ENCODE data around the gene CEP41.

CEP41 gene

DNA sequence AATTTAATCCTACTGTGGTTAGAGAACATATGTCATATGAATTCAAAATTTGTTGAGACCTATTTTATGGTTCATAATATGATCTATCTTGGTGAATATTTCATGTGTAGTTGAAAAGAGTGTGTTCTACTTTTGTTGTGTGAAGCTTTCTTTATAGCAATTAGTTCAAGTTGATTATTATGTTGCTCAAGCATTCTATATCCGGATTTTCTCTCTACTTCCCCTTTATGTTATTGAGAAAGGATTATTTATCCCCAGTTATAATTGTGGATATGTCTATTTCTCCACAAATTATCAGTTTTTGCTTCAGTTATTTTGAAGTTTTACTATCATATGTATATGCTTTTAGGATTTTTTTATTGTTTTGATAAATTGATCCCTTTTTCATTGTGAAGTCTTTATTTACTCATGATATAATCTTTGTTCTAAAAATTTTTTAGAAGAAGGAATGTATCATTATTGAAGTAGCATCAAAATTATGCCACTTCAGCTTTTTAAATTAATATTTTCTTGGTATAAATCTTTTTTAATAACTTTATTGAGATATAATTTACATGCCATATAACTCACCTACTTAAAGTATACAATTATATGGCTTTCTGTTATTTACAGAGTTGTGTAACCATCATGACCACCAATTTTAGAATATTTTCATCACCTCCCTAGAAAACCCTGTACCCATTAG lies 39.0 kb upstream of the CEP41 start:
- H3K4me1 ChIP-seq (ENCODE audit: control insufficient read depth, insufficient read depth, low read length, poor library complexity, severe bottlenecking): peaks cover 7% of the 10 kb centered on the region
- WGBS, 2 experiments (ENCODE audit: insufficient coverage in 2 of 2): no CpG with 5 or more reads among the region's 1 CpG

DNA sequence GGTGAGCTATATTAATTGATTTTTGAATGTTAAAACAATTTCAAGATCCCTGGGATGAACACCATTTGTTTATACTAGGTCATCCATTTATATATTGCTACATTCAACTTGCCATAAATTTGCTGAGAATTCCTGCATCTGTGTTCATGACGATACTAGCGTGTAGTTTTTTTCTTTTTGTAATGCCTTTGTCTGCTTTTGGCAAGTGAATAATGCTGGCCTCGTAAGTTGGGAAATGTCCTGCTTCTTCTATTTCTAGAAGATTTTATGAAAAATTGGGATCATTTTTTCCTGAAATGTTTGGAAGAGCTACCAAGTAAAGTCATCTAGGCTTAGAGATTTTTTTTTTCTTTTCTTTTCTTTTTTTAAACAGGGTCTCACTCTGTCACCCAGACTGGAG lies 38.2 kb upstream of the CEP41 start:
- H3K9me3 ChIP-seq (ENCODE audit: control insufficient read depth, low read length): peaks cover 4% of the 10 kb centered on the region

More for the DNA sequence above, 39.0 kb upstream of the CEP41 start:
- Histone ChIP-seq H3K9me3 (ENCODE audit: control insufficient read depth, low read length) (peaks cover 4% of the 10 kb centered on the region), H3K36me3 (ENCODE audit: control insufficient read depth, insufficient read depth, low read length) (no peaks in the 10 kb centered on the region), H3K4me3 (ENCODE audit: extremely low read depth, insufficient read depth, low read length, poor library complexity, severe bottlenecking) (no peak overlapping the region), H3K27ac (ENCODE audit: low read depth, low read length, severe bottlenecking) (no peak overlapping the region)

DNA sequence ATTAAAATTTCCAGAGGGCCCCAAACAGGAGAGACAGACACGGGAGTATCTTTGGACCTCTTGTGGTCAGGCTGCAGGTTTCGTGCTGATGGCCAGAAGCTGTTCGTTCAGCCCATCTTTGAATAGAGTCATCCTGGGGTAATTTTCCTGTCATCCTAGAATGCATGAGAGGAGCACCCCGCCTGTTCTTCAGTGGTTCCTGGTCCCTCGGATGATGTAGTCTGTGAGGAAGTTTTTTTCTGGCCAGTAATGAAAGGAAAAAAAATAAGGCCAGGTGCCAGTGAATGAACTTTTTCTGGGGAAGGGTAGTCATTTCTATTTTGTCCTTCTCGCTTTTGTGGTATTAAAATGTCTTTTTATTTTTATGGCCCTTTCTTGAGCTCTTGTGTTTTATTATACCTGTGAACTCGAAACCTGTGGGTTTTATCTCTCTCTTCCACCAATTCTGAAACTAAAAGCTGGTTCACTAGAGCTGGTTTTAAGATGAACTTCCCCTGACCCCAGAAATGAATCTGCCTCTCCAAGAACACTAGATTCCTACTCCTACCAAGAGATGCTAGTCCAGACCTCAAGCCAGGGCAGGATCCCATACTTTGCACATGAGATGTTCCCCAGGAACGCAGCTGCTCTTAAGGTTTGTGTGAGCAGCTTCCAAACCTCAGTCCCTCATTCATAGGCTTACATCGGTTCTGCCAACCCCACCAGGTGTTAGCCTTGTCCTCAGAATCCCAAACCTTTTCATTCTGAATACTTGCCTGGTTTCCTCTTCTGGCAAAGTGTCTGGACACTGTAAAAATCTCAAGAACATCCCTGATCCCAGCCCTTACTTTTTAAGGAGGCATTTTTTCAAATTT lies 35.7 kb upstream of the CEP41 start:
- Histone ChIP-seq H3K36me3 (ENCODE audit: control insufficient read depth, insufficient read depth, low read length) (no peaks in the 10 kb centered on the region), H3K9me3 (ENCODE audit: control insufficient read depth, low read length) (peaks cover 4% of the 10 kb centered on the region), H3K4me1 (ENCODE audit: control insufficient read depth, insufficient read depth, low read length, poor library complexity, severe bottlenecking) (no peaks in the 10 kb centered on the region), H3K27ac (ENCODE audit: low read depth, low read length, severe bottlenecking) (no peak overlapping the region), H3K4me3 (ENCODE audit: extremely low read depth, insufficient read depth, low read length, poor library complexity, severe bottlenecking) (no peak overlapping the region)
- 62 to 70% methylated on average over 7 to 8 of the region's 9 CpGs for WGBS, 2 experiments (ENCODE audit: insufficient coverage in 2 of 2)

More for the DNA sequence above, 38.2 kb upstream of the CEP41 start:
- Histone ChIP-seq H3K4me3 (ENCODE audit: extremely low read depth, insufficient read depth, low read length, poor library complexity, severe bottlenecking) (no peak overlapping the region), H3K27ac (ENCODE audit: low read depth, low read length, severe bottlenecking) (no peak overlapping the region), H3K36me3 (ENCODE audit: control insufficient read depth, insufficient read depth, low read length) (no peaks in the 10 kb centered on the region), H3K4me1 (ENCODE audit: control insufficient read depth, insufficient read depth, low read length, poor library complexity, severe bottlenecking) (peaks cover 5% of the 10 kb centered on the region)
- 76 to 94% methylated on average over 2 to 3 of the region's 3 CpGs for WGBS, 2 experiments (ENCODE audit: insufficient coverage in 2 of 2)

DNA sequence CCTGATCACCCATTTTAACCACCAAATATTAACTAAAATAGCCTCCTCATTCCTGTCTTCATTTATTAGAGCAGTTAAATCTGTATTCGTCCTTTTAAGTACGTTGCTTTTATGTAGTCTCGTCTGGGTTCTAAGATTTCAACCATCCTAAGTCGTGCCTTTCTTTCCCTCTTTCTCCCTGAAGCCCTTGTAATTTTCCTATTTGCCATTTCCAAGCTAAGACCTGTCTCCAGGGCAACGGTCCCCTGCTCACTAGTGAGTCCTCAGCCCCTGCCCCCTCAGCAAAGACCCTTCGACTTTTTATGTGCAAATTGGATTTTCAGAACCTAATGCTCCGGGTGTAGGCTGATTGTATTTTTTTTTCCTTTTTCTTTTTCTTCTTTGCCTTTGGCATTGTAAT lies 35.0 kb upstream of the CEP41 start:
- no peak overlapping the region for H3K4me3 ChIP-seq (ENCODE audit: extremely low read depth, insufficient read depth, low read length, poor library complexity, severe bottlenecking)
- 79 to 81% methylated on average over 3 to 5 of the region's 7 CpGs for WGBS, 2 experiments (ENCODE audit: insufficient coverage in 2 of 2)
- peaks cover 4% of the 10 kb centered on the region for H3K9me3 ChIP-seq (ENCODE audit: control insufficient read depth, low read length)
- H3K4me1 ChIP-seq (ENCODE audit: control insufficient read depth, insufficient read depth, low read length, poor library complexity, severe bottlenecking): no peaks in the 10 kb centered on the region
- H3K27ac ChIP-seq (ENCODE audit: low read depth, low read length, severe bottlenecking): no peak overlapping the region
- no peaks in the 10 kb centered on the region for H3K36me3 ChIP-seq (ENCODE audit: control insufficient read depth, insufficient read depth, low read length)

DNA sequence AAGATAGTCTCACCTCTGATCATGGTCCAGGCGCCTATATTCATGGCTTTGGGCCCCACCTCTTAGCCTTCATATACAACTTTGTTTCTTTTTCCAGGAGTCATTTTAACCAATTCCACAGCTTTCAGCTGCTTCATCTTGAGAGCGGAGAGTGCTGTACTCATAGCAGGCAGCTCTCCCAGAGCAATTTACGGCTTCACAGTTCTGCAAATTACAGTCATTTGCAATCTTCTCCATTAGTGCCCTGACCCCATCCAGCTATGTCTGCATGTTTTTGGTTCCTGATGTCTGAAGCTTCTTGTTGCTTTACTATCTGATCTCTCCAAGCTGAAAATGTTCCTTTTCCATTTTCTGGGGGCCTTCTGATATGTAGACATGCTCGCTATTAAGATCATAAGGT lies 33.1 kb upstream of the CEP41 start:
- WGBS, 2 experiments (ENCODE audit: insufficient coverage in 2 of 2): 80 to 81% methylated on average over 3 of the region's 4 CpGs
- Histone ChIP-seq H3K4me1 (ENCODE audit: control insufficient read depth, insufficient read depth, low read length, poor library complexity, severe bottlenecking) (no peaks in the 10 kb centered on the region), H3K4me3 (ENCODE audit: extremely low read depth, insufficient read depth, low read length, poor library complexity, severe bottlenecking) (no peak overlapping the region), H3K27ac (ENCODE audit: low read depth, low read length, severe bottlenecking) (no peak overlapping the region), H3K9me3 (ENCODE audit: control insufficient read depth, low read length) (peaks cover 4% of the 10 kb centered on the region), H3K36me3 (ENCODE audit: control insufficient read depth, insufficient read depth, low read length) (no peaks in the 10 kb centered on the region)

DNA sequence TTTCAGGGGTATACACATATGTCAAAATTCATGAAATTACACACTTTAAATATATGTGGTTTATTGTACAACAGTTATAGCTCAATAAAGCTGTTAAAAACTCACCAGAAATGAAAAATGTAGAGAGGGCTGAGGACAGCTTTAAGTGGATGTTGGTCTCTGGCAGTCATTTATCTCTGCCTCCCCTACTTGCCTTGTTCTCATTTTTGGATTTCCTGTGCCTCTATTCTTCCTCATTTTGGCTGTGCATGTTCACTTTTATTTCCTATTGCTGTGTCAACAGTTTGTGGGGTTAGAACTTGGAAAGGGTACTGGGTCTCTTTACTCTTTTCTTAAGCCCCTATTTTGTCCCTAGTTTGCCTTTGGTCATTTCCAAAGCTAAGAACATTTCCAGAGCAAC lies 32.5 kb upstream of the CEP41 start:
- peaks cover 4% of the 10 kb centered on the region for H3K9me3 ChIP-seq (ENCODE audit: control insufficient read depth, low read length)
- H3K36me3 ChIP-seq (ENCODE audit: control insufficient read depth, insufficient read depth, low read length): no peaks in the 10 kb centered on the region
- H3K4me1 ChIP-seq (ENCODE audit: control insufficient read depth, insufficient read depth, low read length, poor library complexity, severe bottlenecking): no peaks in the 10 kb centered on the region
- H3K4me3 ChIP-seq (ENCODE audit: extremely low read depth, insufficient read depth, low read length, poor library complexity, severe bottlenecking): no peak overlapping the region
- H3K27ac ChIP-seq (ENCODE audit: low read depth, low read length, severe bottlenecking): no peak overlapping the region

DNA sequence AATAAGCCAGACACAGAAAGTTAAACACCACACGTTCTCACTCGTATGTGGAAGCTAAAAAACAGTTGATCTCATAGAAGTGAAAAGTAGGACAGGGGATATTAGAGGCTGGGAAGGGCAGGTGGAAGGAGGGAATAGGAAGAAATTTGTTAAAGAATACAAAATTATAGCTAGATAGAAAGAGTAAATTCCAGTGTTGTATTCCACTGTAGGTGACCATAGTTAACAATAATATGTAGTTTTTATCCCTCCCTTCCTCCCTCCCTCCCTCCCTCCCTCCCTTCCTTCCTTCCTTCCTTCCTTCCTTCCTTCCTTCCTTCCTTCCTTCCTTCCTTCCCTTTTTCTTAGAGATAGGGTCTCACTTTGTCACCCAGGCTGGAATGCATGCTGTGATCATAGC lies 31.2 kb upstream of the CEP41 start:
- Histone ChIP-seq H3K9me3 (ENCODE audit: control insufficient read depth, low read length) (no peaks in the 10 kb centered on the region), H3K4me3 (ENCODE audit: extremely low read depth, insufficient read depth, low read length, poor library complexity, severe bottlenecking) (no peak overlapping the region), H3K4me1 (ENCODE audit: control insufficient read depth, insufficient read depth, low read length, poor library complexity, severe bottlenecking) (no peaks in the 10 kb centered on the region), H3K36me3 (ENCODE audit: control insufficient read depth, insufficient read depth, low read length) (no peaks in the 10 kb centered on the region), H3K27ac (ENCODE audit: low read depth, low read length, severe bottlenecking) (no peak overlapping the region)
- WGBS, 2 experiments (ENCODE audit: insufficient coverage in 2 of 2): 89 to 100% methylated on average over 2 of the region's 2 CpGs

DNA sequence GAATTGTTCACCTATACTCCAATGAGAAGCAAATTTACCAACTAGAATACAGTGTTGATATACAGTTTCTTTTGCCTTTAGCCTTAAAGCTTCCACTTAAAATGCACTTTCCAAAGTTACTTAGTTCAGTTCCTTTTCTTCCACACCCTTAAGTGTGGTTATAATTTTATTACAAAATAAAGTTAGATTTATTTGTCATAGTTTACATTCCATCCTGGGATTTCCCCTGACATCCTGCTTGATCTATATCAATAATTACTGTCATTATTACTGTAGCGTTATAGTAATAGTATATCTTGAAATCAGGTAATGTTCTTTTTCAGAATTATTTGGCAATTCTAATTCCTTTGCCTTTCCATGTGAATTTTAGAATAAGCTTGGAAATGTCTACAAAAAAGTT lies 27.8 kb upstream of the CEP41 start:
- WGBS, 2 experiments (ENCODE audit: insufficient coverage in 2 of 2): no CpG with 5 or more reads among the region's 1 CpG

DNA sequence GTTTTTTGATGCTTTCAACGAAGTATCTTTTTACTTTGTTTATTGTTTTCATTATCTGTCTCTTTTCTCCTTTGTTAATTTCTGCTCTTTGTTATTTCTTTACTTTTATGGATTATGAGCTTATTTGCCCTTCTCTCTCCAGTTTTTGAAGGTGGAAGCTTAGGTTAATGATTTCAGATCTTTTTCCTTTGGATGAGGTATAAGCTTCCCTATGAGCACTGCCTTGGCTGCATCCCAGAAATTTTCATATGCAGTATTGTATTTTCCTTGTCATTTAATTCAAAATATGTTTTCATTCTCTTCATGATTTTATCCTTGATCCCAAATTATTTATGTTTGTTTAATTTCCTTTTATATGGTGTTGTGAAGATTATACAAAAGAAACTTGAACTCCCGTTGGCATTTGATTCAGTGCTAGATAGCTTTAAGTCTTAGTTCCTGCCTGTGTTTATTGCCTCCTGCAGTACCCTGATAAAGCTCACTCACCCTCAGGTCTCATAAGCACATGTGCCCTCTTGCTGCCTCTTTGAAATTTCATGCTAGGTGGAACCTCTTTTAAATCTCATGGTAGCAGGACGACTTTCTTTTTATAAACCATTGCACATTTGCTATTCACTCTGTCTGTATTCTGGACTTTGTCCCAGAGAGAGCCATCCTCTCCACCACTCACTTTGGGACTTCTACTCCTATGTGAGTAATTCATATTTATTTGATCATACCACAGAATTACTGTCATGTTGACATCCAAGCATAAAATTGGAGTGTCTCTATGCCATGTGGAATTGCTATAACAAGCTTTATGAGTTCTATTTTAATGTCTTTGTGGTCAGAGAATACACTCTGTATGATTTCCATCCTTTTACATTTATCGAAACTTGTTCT lies 23.0 kb upstream of the CEP41 start:
- Histone ChIP-seq H3K27ac (ENCODE audit: low read depth, low read length, severe bottlenecking) (no peak overlapping the region), H3K9me3 (ENCODE audit: control insufficient read depth, low read length) (peaks cover 2% of the 10 kb centered on the region), H3K4me1 (ENCODE audit: control insufficient read depth, insufficient read depth, low read length, poor library complexity, severe bottlenecking) (no peaks in the 10 kb centered on the region), H3K4me3 (ENCODE audit: extremely low read depth, insufficient read depth, low read length, poor library complexity, severe bottlenecking) (no peak overlapping the region), H3K36me3 (ENCODE audit: control insufficient read depth, insufficient read depth, low read length) (no peaks in the 10 kb centered on the region)
- 80 to 100% methylated on average over 1 of the region's 4 CpGs for WGBS, 2 experiments (ENCODE audit: insufficient coverage in 2 of 2)

More for the DNA sequence above, 27.8 kb upstream of the CEP41 start:
- H3K9me3 ChIP-seq (ENCODE audit: control insufficient read depth, low read length): no peaks in the 10 kb centered on the region
- H3K4me1 ChIP-seq (ENCODE audit: control insufficient read depth, insufficient read depth, low read length, poor library complexity, severe bottlenecking): no peaks in the 10 kb centered on the region
- H3K36me3 ChIP-seq (ENCODE audit: control insufficient read depth, insufficient read depth, low read length): no peaks in the 10 kb centered on the region
- H3K4me3 ChIP-seq (ENCODE audit: extremely low read depth, insufficient read depth, low read length, poor library complexity, severe bottlenecking): no peak overlapping the region
- no peak overlapping the region for H3K27ac ChIP-seq (ENCODE audit: low read depth, low read length, severe bottlenecking)

DNA sequence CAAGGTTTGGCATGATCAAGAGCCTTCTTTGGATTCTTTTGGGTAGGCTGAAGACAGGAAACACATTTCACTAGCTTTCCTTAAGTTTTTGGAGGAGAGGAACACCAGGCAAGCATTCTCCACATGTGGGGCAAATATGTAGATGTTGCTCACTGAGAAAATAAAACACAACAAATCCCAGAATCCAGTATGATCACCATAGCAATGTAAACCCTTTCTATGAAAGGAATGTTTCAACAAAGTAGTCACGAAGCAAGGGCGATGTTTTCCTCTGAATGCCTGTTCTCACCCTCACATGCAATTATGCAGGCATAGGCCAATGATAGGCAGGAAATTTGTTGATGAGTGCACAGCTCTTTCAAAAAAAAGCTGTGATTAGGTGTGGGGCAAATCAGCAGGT lies 20.5 kb upstream of the CEP41 start:
- no peaks in the 10 kb centered on the region for H3K4me1 ChIP-seq (ENCODE audit: control insufficient read depth, insufficient read depth, low read length, poor library complexity, severe bottlenecking)
- 80 to 100% methylated on average over 1 to 2 of the region's 2 CpGs for WGBS, 2 experiments (ENCODE audit: insufficient coverage in 2 of 2)
- no peaks in the 10 kb centered on the region for H3K36me3 ChIP-seq (ENCODE audit: control insufficient read depth, insufficient read depth, low read length)
- H3K9me3 ChIP-seq (ENCODE audit: control insufficient read depth, low read length): peaks cover 5% of the 10 kb centered on the region
- H3K27ac ChIP-seq (ENCODE audit: low read depth, low read length, severe bottlenecking): no peak overlapping the region
- H3K4me3 ChIP-seq (ENCODE audit: extremely low read depth, insufficient read depth, low read length, poor library complexity, severe bottlenecking): no peak overlapping the region

Data from mesodermal cell (in vitro differentiated cells).